ENCODE data around the gene RPS19.
A peak's percentile ranks its signal among the peaks of the same experiment; 100 is the strongest.
"Not testable (repeated sequence)": the region's sequence is repeated elsewhere in the genome, so short reads cannot be mapped to it uniquely, and the experiment has no call there.

Gene RPS19

DNA sequence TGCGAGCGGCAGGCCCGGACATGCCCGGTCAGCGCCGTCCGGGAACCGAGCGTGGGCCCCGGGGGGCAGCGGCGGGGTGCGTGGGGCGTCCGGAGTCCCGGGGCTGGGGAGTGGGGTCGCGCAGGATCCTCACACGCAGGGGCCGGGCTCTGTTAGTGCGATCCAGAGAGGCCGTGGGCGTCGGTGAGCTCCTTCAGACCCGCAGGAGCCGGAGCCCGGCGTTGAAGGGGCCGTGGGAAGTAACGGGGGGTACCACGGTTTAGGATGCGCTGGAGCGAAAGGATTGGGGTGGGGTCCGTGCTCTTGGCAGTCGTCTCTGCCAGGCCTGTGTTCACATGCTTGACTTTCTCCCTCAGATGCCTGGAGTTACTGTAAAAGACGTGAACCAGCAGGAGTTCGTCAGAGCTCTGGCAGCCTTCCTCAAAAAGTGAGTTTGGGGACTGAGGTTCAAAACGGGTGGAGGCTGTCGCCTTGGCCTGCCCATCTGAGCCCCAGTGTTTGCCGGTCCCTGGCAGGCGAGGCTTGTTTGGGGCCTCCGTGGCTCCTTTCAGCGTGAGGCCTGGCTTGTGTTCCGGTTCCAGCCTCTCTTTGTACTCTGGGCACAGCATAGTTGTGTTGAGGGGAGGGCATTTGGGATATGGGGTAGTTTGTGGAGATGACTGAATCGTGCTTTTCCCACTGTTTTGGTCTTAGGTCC is 512 bp downstream of the RPS19 start:
- DNase-seq (ENCODE audit: low spot score), result peak; percentile 20

DNA sequence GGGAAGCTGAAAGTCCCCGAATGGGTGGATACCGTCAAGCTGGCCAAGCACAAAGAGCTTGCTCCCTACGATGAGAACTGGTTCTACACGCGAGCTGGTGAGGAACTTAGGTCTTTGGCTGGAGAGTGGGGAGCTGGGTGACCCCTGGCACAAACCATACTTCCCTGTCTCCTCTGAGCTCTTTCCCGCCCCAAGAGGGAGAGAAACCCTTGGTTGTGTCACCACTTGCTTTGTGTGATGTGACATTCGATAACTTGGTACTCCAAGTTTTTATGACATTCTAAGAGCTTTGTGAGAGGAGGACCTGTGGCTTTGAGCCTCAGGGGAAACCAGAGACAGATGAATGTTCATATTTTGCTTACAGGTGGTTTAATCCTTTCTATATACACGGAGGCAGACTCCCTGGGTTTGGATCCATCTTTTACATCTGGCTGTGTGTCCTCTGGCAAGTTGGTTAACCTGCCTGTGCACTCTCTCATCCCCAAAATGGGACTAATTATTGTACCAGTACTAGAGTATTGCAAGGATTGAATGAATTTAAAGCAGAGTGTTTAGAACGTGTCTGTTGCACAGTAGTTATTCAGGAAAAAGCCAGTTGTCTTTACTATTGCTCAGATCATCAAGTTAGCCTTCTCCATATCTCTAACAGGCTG is 1.2 kb downstream of the RPS19 start:
- DNase-seq (ENCODE audit: low spot score), result no peak

DNA sequence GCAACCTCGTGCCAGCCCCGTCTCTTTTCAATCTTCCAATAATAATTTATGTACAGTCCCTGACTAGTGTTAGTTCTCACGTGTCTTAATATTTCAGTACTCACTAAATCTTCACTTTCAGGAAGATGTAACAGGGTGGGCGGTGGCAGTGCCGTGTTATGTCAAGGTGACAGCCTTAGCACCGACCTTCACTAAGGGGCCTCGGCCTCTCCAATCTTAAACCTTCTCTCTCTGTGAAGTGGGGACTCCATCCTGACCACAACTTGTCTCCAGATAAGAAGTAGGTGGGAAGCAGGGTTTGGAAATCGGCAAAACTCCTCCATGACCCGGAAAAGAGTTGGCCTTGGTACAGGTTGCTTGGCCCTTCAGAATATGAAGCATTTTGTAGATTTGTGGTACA is 1.8 kb downstream of the RPS19 start:
- DNase-seq (ENCODE audit: low spot score), result no peak

DNA sequence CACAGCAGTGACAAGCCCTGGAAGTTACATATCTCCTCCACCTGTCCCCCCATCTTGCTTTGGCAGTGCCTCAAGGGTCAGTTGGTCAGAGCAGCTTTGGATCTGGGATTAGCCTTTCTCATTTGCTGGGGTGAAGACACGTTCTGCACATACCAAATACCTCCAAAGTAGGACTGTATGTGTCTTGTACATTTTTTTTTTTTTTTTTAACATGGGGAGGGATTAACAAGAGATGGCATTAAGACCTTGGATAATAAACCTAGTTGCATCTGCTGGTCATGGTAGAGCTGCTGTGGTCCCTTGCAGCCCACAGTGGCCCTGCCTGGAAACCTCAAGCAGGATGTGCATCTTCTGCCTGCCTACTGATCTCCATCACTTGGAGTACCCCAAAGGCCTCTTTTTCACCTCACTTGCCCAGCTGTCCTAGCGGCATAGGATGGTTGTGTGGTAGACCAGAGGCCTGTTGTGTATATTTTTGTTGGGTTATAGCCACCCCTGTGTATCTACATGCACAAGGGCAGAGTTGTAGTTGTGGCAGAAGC is 2.5 kb downstream of the RPS19 start:
- DNase-seq (ENCODE audit: low spot score), result no peak

DNA sequence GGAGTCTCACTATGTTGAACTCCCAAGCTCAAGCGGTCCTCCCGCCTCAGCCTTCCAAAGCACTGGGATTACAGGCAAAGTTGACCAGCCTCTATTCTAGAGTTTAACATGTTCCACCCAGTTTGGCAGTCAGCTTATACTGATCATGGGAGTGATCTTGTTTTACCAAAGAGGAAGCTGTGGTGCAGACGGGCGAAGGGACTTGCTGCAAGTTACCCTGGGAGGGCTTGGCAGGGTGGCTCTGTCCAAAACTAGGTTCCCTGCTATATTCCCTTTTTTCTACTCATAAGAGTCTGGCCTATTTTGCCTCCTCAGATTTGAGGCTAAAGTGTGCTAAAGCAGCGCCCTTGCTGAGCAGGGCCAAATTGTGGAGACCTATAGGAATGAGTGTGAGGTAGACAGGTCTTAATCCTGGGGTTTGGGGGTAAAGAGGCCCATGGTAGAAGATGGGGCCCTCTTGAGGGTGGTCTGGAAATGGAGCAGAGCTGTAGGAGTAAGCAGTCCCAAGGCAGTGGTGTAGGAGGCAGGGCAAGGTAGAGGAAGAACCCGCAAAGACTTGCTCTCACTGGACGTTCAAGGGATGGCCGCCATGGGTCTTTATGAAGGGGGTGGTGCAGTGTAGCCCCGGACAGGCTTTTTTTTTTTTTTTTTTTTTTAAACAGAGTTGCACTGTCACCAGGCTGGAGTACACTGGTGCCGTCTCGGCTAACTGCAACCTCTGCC is 3.3 kb downstream of the RPS19 start:
- no peak for DNase-seq (ENCODE audit: low spot score)

DNA sequence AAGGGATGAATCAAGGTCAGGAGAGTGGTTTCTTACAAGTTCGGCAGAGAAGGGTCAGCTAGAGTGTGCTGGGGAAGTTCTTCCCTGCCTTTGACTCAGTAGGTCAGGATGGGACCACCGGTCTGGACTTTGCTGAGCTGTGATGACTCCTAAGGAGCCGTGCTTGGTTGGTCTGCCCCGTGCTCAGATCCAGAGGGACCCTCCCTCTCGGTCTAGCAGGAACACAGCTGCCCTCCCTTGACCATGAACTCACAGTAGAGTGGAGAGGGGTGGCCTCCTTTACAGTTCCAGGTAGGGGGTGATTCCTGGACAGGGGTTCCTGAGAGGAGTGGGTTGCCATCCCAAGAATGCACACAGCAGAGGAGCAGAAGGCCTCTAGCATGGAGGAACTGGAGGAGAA is 4.3 kb downstream of the RPS19 start:
- DNase-seq (ENCODE audit: low spot score), result no peak

DNA sequence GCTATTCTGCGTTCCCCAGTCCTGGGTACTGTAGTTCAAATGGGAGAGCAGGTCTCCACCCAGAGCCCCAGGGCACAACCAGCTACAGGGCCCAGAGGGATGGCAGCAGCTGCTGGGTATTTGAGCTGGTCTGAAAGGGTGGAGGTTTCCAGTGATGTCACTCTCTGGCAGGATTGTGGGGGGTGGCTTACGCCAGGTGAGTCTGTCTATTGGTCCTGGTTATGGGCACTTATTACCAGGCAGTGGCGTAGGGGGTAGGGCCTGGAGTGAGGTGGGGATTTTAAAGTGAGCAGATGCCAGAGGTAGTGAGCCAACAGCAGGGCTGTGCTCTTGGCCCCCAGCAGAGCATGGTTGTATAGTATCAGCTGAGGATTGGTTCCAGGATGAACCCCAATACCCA is 6.2 kb downstream of the RPS19 start:
- DNase-seq (ENCODE audit: low spot score), result no peak

DNA sequence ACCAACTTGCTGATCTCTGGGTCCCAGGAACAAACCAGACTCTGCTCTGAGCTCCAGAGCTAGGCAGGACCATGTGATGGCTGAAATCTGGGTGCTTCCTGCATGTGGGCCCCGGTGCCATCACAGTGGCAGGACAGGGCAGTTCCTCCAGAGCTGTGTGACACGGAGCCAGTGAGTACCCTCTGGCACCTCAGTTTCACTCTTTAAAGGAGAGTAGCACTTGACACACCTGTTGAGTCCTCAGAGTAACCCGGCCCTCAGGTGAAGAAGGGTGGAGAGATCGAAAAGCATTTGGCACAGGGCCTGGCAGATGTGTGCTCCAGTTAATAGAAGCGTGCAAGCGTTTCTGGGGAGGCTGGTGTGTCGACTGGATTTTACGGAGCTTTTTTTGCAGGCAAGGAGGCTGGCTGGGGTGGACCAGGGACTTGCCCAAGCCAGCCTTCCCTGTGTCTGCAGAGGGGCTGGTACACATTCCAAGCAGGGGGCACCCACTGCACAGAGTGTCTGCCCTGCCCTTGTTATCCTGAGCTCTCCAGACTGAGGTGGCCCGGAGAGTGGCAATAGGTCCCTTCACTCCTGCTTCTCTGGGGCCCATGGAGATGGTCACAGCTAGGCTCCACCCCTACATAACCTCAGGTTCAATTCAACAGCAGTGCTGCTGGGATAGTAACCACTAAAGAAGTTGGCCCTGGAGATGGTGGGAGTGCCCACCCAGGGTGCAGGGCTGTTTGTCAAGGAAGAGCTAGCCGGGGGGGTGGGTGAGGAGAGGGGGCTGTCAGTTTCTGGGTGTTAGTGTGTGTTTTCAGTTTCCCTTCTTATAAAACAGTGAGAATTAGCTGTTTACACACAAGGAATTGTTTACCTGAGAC is 8.3 kb downstream of the RPS19 start:
- no peak for DNase-seq (ENCODE audit: low spot score)

DNA sequence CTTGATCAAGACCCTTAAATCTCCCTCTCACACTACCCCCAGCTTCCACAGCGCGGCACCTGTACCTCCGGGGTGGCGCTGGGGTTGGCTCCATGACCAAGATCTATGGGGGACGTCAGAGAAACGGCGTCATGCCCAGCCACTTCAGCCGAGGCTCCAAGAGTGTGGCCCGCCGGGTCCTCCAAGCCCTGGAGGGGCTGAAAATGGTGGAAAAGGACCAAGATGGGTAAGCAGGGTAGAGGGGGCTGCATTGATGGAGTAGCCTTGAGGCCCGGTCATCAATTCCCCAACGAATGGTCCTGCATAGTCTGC is 8.9 kb downstream of the RPS19 start:
- DNase-seq (ENCODE audit: low spot score), result no peak

DNA sequence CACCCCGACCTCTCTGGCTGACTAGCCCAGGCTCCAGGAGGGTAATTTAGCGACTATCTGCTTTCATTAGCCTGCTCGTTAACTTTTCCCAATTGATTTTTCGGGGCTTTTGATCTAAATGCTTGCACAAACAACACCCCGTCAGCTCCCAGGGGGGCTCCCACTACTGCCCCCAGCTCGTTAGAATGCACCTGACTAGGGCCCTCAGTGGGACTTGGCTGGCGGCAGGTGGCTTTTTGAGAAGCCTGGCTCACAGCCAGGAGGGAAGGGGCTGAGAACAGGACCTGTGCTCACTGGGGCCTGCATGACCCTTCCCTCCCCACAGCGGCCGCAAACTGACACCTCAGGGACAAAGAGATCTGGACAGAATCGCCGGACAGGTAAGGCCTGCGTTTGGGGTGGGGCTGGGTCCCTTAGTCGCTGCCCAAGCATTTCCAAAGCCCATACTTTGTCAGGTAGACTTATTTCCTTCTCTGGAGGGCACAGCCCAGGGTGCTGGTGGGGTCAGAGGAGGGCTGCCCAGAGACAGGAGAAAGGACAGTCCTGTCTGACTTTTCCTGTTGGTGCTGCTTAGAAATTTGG is 9.4 kb downstream of the RPS19 start:
- no peak for DNase-seq (ENCODE audit: low spot score)

DNA sequence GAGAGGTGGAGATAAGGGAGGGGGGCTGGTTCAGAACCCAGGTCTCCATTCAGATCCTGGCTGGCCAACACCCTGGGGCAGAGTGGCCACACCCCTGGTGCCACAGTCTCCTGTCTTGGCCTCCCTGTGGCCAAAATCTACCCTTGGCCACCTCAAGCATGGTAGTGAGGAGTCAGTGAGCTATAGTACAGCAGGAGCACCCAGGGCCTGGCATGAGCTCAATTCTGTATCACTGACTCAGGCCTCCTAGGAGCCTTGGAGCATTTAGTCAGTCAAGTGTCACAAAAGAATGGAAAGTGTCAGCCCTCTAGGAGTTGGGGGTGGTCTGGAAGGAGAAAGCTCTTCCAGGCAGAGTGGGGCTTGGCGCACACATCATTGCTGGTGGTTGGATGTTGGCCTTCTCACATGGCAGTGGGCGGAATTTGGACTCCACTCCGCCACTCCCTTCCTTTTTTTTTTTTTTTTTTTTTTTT is 10.4 kb downstream of the RPS19 start:
- peak; percentile 70 for DNase-seq (ENCODE audit: low spot score)

DNA sequence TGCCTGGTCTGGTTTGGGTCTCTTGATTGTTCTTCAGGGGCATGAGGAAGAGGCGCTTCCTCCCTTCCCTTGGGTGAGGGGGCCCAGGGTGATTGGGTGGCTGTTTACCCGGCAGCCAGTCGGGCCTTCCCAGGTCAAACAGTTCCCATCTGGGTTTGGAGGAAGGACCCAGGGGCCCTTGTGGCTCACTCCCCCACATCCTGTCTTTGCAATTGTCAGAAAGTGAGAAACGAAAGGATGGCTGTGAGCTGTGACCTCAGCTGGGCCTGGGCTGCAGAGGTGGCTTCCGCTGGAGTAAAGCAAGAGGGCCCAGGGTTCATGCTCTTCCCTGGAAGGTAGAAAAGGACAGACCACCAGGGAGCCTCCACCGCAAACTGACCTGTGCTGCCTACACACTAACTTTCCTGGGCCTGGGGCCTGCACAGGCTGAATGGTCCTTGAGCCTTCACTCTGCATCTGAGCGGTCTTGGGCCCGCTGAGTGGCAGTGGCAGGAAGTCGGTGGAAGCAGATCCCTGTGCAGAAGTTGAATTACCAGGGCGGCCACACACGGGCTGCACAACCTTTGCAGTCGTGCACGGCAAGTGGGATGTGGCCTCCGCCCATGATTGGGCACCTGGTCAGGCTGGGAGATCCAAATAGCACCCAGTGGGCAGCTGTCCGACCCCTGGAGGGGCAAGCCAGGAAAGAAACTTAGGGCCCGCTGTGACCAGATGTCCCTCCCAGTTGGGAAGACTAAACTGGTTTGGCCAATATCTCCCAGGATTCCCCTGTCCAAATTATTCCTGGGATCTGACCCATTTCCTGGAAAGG is 11.7 kb downstream of the RPS19 start:
- no peak for DNase-seq (ENCODE audit: low spot score)

DNA sequence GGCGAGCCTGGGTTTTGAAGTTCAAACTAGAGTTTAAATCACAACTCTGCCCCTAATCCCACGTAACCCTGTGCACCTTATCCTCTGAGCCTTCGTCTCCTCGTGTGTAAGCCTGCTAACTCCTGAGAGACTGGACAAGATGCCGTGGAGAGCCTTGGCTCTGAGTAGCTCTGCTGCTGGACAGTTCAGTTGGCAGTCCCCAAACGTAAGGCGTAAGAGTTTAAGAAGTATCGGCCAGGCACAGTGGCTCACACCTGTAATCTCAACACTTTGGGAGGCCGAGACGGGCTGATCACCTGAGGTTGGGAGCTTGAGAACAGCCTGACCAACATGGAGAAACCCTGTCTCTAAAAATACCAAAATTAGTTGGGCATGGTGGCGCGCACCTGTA is 12.3 kb downstream of the RPS19 start:
- DNase-seq (ENCODE audit: low spot score), result no peak

DNA sequence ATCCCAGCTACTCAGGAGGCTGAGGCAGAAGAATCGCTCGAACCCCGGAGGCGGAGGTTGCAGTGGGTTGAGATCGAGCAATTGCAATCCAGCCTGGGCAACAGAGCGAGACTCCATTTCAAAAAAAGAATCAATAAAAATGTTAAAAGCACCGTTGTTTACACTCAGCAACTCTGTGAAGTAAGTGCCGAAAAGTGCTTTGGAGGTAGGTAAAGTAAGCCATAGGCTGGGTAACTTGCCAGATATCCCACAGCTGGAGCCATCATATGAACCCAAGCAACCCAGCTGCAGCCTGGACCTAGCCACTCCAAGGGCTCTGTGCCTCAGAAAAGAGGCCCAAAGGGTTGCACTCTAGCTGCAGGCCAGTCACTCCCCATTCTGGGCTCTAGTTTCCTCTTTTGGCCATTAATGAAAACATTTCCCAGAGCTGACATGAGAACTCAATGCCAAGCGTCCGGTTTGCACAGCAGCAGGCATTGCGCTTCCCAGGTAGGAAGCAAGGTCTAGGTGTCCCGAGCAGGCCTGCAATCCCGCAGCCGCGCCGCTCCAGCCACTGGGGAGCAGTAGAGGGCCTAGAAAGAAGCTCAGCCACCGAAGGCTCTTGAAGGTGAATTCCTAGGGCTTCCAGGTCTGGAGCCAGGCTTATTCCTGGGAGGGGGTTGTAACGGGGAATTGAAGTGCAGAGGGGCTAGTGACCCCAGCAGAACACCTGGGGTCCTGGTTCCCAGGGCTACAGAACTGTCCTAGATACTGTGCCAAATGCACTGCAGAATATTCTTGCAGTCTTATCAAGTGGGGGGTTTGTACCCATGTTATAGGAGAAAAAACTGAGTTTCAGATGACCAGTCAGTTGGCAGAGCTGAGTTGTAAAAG is 13.0 kb downstream of the RPS19 start:
- peak; percentile 86 for DNase-seq (ENCODE audit: low spot score)

DNA sequence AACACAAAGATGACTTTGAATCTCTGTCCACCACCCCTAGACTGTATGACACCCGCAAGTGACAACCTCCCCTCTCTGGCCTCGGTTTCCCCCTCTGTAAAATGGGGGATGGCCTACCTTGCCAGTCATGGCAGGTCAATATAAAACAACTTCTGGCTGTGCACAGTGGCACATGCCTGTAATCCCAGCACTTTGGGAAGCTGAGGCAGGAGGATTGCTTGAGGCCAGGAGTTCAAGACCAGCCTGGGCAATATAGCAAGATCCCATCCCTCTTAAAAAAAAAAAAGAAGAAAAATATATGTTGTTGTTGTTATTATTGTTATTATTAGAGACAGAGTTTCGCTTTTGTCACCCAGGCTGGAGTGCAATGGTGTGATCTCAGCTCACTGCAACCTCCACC is 15.9 kb downstream of the RPS19 start:
- DNase-seq (ENCODE audit: low spot score), result not testable (repeated sequence)

DNA sequence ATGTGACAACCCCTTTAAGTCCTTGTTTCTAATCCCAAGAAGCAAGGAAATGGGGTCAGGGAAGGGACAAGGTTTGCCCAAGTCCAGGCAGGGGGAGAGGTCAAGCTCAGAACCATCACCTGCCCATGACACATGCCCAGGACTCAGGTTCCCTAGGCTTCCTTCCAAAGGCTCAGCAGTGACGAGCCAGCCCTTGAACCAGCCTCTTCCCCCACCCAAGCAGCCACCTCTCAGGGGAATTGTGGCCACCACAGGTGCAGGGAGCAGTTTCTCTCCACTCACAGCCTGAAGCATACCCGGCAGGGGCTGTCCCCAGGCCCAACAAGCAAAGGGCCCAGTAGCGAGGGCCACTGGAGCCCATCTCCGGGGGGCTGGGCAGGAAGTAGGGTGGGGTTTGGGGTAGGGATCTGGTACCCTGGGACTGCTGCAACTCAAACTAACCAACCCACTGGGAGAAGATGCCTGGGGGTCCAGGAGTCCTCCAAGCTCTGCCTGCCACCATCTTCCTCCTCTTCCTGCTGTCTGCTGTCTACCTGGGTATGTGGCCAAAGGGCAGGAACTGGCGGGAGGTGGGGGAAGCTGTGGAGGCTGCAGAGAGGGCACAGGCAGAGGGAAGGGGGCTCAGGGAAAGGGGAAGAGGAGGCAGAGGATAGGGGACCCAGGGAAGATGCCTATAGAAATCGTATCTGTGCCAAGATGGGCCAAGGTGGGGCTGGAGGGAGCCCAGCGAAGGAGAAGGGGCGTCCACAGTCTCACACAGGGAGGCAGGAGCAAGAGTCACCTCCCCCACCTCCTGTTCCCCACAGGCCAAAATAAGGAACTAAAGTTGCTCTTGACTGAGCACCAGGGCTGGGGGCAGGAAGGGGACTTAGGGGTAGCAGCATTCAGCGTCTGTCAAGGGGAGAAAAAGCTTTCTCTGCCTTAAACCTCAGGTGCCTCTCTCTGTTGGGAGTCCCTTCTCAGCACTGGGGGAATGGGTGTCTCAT is 17.1 kb downstream of the RPS19 start, which contains the start of gene CD79A:
Gene CD79A (plus strand): TSS at position 433 of the 986 bp plus-strand sequence. CDS start 26 bp downstream, at position 459.
- no peak for DNase-seq (ENCODE audit: low spot score)

DNA sequence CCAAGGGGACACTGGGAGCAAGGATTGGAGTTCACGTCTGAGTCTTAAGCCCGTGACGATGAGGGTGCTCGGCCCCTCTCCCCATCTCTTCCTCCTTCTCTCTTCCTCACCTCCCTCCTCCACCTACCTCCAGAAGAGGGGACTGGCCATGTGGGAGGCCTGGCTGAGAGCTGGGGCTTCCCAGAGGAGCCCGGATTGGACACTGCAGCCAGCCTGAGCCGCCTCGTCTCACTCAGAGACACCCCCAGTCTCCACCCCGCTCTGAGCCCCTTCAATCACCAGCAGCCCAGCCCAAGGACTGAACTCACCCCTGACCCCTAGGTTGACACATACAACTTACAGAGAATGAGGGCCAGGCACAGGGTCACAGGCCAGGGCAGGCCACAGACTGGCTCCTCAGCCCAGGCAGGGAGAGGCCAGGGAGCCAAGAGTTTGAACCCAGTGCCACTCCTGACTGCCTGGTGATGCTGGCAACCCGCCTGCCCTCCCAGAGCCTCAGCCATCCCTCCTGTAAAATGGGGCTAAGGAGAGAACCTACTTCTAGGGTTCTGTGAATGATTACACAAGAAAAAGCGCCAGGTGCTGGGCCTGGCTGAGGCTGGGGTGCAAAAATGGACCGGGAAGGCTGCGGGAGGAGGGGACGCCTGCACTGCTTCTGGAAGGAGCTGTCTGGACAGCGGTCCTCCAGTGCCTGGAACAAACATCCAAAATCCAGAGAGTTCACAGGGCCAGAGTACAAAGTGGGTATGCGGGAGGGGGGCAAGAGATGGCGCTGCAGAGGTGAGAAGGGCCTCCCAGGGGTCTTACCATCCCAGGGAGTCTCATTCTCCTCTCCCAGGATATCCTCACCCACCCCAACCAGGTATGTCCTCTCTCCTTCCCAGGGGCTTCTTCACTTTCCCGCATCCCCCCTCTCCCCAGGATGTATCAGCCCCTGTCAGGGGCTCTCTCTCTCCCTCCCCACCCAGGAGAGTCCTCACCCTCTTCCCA is 18.2 kb downstream of the RPS19 start:
- DNase-seq (ENCODE audit: low spot score), result no peak
